ENCODE results near the gene CBFA2T3.

- TF ChIP-seq CTCF (IDR thresholded peaks at IDR 0.05) (no peak), POLR2A (IDR thresholded peaks at IDR 0.05) (no peak), POLR2AphosphoS5 (IDR thresholded peaks at IDR 0.05) (no peak), EP300 (IDR thresholded peaks at IDR 0.05; ENCODE audit: low read depth) (no peak)
Observed at GRCh38 chr16:88919936-88920335, 57.1 kb downstream of the CBFA2T3 start.
